ENCODE data around the gene GALNT15. TPM values are rescaled to one million over a fixed set of nuclear protein-coding genes. Genes with fewer than 3 reads are reported as not detected.

GALNT15 gene
- total RNA-seq, 1 donor: 4.7 TPM

DNA sequence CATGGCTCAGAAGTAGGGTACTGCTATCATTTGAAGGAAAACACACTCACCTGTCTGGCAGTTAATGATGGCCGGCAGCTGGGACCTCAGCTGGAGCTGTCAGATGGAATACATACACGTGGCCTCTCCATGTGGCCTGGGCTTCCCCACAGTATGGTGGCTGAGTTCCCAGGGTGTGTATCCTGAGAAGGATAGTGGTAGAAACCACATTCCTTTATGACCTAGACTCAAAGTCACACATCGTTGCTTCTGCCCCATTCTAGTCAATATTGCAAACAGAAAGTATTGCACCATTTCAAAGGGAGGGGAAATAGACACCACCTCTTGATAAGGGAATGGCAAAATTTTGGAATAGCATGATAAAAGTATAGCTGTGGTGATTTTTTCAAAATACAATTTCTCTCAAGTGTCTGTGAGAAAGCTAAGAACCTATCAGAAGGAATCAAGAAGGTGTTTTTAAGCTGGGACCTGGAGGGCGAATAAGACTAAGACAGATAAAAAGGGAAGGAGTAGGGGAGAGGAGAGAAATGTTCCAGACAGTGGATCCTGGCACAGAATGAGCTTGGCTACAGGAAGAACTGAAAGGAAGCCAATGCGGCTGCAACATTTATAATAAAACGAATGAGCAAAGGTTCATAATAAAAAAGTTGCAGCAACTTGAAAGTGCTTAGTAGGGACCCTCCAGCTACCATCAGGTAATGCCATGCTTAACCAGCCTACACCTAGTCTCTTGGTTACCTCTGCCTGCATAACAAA lies 40.1 kb upstream of the GALNT15 start:
- TF ChIP-seq, protein P1, sequence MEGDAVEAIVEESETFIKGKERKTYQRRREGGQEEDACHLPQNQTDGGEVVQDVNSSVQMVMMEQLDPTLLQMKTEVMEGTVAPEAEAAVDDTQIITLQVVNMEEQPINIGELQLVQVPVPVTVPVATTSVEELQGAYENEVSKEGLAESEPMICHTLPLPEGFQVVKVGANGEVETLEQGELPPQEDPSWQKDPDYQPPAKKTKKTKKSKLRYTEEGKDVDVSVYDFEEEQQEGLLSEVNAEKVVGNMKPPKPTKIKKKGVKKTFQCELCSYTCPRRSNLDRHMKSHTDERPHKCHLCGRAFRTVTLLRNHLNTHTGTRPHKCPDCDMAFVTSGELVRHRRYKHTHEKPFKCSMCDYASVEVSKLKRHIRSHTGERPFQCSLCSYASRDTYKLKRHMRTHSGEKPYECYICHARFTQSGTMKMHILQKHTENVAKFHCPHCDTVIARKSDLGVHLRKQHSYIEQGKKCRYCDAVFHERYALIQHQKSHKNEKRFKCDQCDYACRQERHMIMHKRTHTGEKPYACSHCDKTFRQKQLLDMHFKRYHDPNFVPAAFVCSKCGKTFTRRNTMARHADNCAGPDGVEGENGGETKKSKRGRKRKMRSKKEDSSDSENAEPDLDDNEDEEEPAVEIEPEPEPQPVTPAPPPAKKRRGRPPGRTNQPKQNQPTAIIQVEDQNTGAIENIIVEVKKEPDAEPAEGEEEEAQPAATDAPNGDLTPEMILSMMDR (IDR thresholded peaks at IDR 0.05; ENCODE audit: insufficient read depth, low read depth, low read length): no peak
- no peak overlapping the region for H3K4me3 ChIP-seq (ENCODE audit: low read depth, low read length)
- DNase-seq (ENCODE audit: low read depth): no peak

- no peak overlapping the region for H3K4me3 ChIP-seq (ENCODE audit: low read depth, low read length)
- TF ChIP-seq, protein P1 (IDR thresholded peaks at IDR 0.05; ENCODE audit: insufficient read depth, low read depth, low read length): no peak
- DNase-seq (ENCODE audit: low read depth): peak; percentile 48
Measured at GRCh38 chr3:16136055-16136454, 38.4 kb upstream of the GALNT15 start.

DNA sequence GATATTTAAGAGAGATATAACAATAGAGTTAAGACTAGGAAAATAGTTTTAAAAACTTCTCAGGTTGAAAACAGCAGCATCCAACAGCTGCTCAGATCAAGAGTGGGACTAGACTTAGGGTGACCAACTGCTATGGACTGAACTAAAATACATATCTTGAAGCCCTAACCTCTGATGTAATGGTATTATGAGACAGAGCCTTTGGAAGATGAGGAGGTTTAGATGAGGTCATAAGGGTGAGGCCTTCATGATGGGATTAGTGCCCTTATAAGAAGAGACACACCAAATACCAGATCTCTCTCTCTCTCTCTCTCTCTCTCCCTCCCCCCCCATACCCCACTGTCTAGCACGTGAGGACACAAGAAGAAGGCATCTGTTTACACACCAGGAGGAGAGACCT lies 37.4 kb upstream of the GALNT15 start:
- H3K4me3 ChIP-seq (ENCODE audit: low read depth, low read length): no peak overlapping the region
- no peak for DNase-seq (ENCODE audit: low read depth)
- TF ChIP-seq, protein P1 (IDR thresholded peaks at IDR 0.05; ENCODE audit: insufficient read depth, low read depth, low read length): no peak

GRCh38 chr3:16137977-16138376 lies 36.5 kb upstream of the GALNT15 start:
- TF ChIP-seq, protein P1 (IDR thresholded peaks at IDR 0.05; ENCODE audit: insufficient read depth, low read depth, low read length): no peak
- no peak for DNase-seq (ENCODE audit: low read depth)
- no peak overlapping the region for H3K4me3 ChIP-seq (ENCODE audit: low read depth, low read length)

- TF ChIP-seq, protein P1 (IDR thresholded peaks at IDR 0.05; ENCODE audit: insufficient read depth, low read depth, low read length): no peak
- peak; percentile 89 for DNase-seq (ENCODE audit: low read depth)
- no peak overlapping the region for H3K4me3 ChIP-seq (ENCODE audit: low read depth, low read length)
Measured at GRCh38 chr3:16140116-16140893, 34.2 kb upstream of the GALNT15 start.

DNA sequence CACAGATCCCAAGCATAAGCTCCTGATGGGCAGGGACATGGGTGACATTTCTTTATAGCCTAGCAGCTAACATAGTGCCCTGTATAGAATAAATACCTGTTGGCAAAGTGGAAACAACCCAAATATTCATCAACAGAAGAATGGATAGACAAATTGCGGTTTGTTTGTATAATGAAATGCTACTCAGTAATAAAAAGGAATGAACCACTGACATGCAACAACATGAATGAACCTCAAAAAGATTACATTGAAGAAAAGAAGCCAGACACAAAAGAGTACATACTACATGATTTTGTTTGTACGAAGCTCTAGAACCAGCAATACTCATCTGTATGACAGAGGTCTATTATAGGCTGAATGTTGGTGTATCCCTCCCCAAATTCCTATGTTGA lies 33.6 kb upstream of the GALNT15 start:
- H3K4me3 ChIP-seq (ENCODE audit: low read depth, low read length): no peak overlapping the region
- no peak for DNase-seq (ENCODE audit: low read depth)
- TF ChIP-seq, protein P1 (IDR thresholded peaks at IDR 0.05; ENCODE audit: insufficient read depth, low read depth, low read length): no peak
